ENCODE results near the gene MBOAT7.

MBOAT7 gene

GRCh38 chr19:54191811-54192453, 2.6 kb upstream of the MBOAT7 start:
- H3K9ac ChIP-seq (ENCODE audit: low read length), result peak overlapping the region; percentile 80
- no peaks in the 10 kb centered on the region for H3K9me3 ChIP-seq (ENCODE audit: low read length)
- H4K20me1 ChIP-seq (ENCODE audit: insufficient read depth, low read length), result no peaks in the 10 kb centered on the region
- H3K27me3 ChIP-seq (ENCODE audit: insufficient read depth, low read length), result no peaks in the 10 kb centered on the region
- H2AFZ ChIP-seq (ENCODE audit: low read length), result no peak overlapping the region
- H3K27ac ChIP-seq (ENCODE audit: low read depth, low read length, poor library complexity, severe bottlenecking), result no peak overlapping the region
- TF ChIP-seq EZH2 (IDR thresholded peaks at IDR 0.05; ENCODE audit: borderline replicate concordance, low read length), result no peak
- TF ChIP-seq, protein P1, sequence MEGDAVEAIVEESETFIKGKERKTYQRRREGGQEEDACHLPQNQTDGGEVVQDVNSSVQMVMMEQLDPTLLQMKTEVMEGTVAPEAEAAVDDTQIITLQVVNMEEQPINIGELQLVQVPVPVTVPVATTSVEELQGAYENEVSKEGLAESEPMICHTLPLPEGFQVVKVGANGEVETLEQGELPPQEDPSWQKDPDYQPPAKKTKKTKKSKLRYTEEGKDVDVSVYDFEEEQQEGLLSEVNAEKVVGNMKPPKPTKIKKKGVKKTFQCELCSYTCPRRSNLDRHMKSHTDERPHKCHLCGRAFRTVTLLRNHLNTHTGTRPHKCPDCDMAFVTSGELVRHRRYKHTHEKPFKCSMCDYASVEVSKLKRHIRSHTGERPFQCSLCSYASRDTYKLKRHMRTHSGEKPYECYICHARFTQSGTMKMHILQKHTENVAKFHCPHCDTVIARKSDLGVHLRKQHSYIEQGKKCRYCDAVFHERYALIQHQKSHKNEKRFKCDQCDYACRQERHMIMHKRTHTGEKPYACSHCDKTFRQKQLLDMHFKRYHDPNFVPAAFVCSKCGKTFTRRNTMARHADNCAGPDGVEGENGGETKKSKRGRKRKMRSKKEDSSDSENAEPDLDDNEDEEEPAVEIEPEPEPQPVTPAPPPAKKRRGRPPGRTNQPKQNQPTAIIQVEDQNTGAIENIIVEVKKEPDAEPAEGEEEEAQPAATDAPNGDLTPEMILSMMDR (IDR thresholded peaks at IDR 0.05; ENCODE audit: low read length), result no peak
- no peaks in the 10 kb centered on the region for H3F3A ChIP-seq (ENCODE audit: insufficient read depth, low read length)
- no peaks in the 10 kb centered on the region for H3K9me2 ChIP-seq (ENCODE audit: low read depth, low read length)
- peaks cover 21% of the 10 kb centered on the region for H3K4me1 ChIP-seq (ENCODE audit: insufficient read depth, low read length, severe bottlenecking)
- no peaks in the 10 kb centered on the region for H3K79me2 ChIP-seq (ENCODE audit: insufficient read depth, low read length)
- H3K4me3 ChIP-seq (ENCODE audit: low read depth, low read length, poor library complexity, severe bottlenecking), result peak overlapping the region; percentile 82
- H3K4me2 ChIP-seq (ENCODE audit: low read length), result peak overlapping the region; percentile 93
- peaks cover 16% of the 10 kb centered on the region; the same call in 1 of the 2 replicates for H3K36me3 ChIP-seq (ENCODE audit: insufficient read depth, low read length)

GRCh38 chr19:54191011-54191810, 1.8 kb upstream of the MBOAT7 start, which contains the start of gene TSEN34:
TSEN34 (plus strand) TSS chr19:54191308; CDS start chr19:54191365, 57 bp downstream.
- Histone ChIP-seq H3K4me1 (ENCODE audit: insufficient read depth, low read length, severe bottlenecking) (peaks cover 21% of the 10 kb centered on the region), H3K27me3 (ENCODE audit: insufficient read depth, low read length) (no peaks in the 10 kb centered on the region), H4K20me1 (ENCODE audit: insufficient read depth, low read length) (no peaks in the 10 kb centered on the region), H3K79me2 (ENCODE audit: insufficient read depth, low read length) (no peaks in the 10 kb centered on the region), H3K36me3 (ENCODE audit: insufficient read depth, low read length) (peaks cover 16% of the 10 kb centered on the region; the same call in 1 of the 2 replicates), H3F3A (ENCODE audit: insufficient read depth, low read length) (no peaks in the 10 kb centered on the region), H3K9ac (ENCODE audit: low read length) (peak within 1 kb of the TSS; percentile 80), H3K27ac (ENCODE audit: low read depth, low read length, poor library complexity, severe bottlenecking) (peak within 1 kb of the TSS; percentile 92), H3K4me3 (ENCODE audit: low read depth, low read length, poor library complexity, severe bottlenecking) (peak within 1 kb of the TSS; percentile 82), H3K9me3 (ENCODE audit: low read length) (no peaks in the 10 kb centered on the region), H3K9me2 (ENCODE audit: low read depth, low read length) (no peaks in the 10 kb centered on the region), H2AFZ (ENCODE audit: low read length) (no peak within 1 kb of the TSS), H3K4me2 (ENCODE audit: low read length) (peak within 1 kb of the TSS; percentile 93)
- TF ChIP-seq EZH2 (IDR thresholded peaks at IDR 0.05; ENCODE audit: borderline replicate concordance, low read length), result no peak
- TF ChIP-seq, protein P1 (IDR thresholded peaks at IDR 0.05; ENCODE audit: low read length), result no peak

GRCh38 chr19:54190503-54191010, 1.2 kb upstream of the MBOAT7 start:
- no peaks in the 10 kb centered on the region for H3K79me2 ChIP-seq (ENCODE audit: insufficient read depth, low read length)
- H2AFZ ChIP-seq (ENCODE audit: low read length), result no peak overlapping the region
- H3K4me2 ChIP-seq (ENCODE audit: low read length), result peak overlapping the region; percentile 93
- peaks cover 21% of the 10 kb centered on the region for H3K4me1 ChIP-seq (ENCODE audit: insufficient read depth, low read length, severe bottlenecking)
- peak overlapping the region; percentile 92 for H3K27ac ChIP-seq (ENCODE audit: low read depth, low read length, poor library complexity, severe bottlenecking)
- H4K20me1 ChIP-seq (ENCODE audit: insufficient read depth, low read length), result no peaks in the 10 kb centered on the region
- H3K9ac ChIP-seq (ENCODE audit: low read length), result peak overlapping the region; percentile 80
- H3K9me2 ChIP-seq (ENCODE audit: low read depth, low read length), result no peaks in the 10 kb centered on the region
- TF ChIP-seq EZH2 (IDR thresholded peaks at IDR 0.05; ENCODE audit: borderline replicate concordance, low read length), result no peak
- TF ChIP-seq, protein P1 (IDR thresholded peaks at IDR 0.05; ENCODE audit: low read length), result no peak
- no peaks in the 10 kb centered on the region for H3K27me3 ChIP-seq (ENCODE audit: insufficient read depth, low read length)
- H3K9me3 ChIP-seq (ENCODE audit: low read length), result no peaks in the 10 kb centered on the region
- H3K36me3 ChIP-seq (ENCODE audit: insufficient read depth, low read length), result peaks cover 16% of the 10 kb centered on the region; the same call in 1 of the 2 replicates
- no peaks in the 10 kb centered on the region for H3F3A ChIP-seq (ENCODE audit: insufficient read depth, low read length)
- H3K4me3 ChIP-seq (ENCODE audit: low read depth, low read length, poor library complexity, severe bottlenecking), result peak overlapping the region; percentile 82
